ENCODE measurements around the gene HS3ST4. TPM values are rescaled to one million over a fixed set of nuclear protein-coding genes. Genes with fewer than 3 reads are reported as not detected.

The HS3ST4 gene
- total and polyA plus RNA-seq, 2 donors (not counting 1 experiment from before 2014, with no cell fraction given), result not detected

DNA sequence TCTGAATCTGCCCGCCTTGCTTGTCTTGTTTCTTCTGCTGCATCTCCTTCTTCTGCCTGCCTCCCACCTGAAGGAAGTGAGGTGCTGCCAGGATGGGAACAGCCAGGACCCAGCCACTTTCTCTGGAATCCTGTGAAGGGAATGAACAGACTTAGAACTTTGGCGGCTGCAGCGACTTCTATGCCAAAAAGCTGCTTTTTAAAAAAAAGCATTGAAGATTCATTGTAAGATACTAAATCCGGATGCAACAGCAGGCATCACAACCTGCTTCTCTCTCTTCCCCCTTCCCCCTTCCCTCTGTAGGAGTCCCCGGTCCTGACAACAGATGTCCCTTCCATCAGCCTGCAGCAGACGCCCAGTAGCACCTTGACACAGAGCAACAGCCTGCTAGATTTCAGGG lies 176.3 kb downstream of the HS3ST4 start:
- ATAC-seq (ENCODE audit: low read depth), result no peak
- peaks cover 0 to 3% (median 0%) of the 10 kb centered on the region in 3 donors for H3K9me3 ChIP-seq (ENCODE audit: control extremely low read depth in 1 of 3, control insufficient read depth in 2 of 3, insufficient read depth in 1 of 3, low read length in 2 of 3)
- no peaks in the 10 kb centered on the region for H3K36me3 ChIP-seq (replicated peaks in 1 of 2; ENCODE audit: control extremely low read depth in 1 of 2, control insufficient read depth in 1 of 2, extremely low read depth in 1 of 2, insufficient read depth in 2 of 2, low read length in 1 of 2)
- TF ChIP-seq EZH2 (IDR thresholded peaks at IDR 0.05; ENCODE audit: borderline replicate concordance, insufficient read depth, low read depth, low read length, poor library complexity, severe bottlenecking), result no peak
- TF ChIP-seq, protein P1, sequence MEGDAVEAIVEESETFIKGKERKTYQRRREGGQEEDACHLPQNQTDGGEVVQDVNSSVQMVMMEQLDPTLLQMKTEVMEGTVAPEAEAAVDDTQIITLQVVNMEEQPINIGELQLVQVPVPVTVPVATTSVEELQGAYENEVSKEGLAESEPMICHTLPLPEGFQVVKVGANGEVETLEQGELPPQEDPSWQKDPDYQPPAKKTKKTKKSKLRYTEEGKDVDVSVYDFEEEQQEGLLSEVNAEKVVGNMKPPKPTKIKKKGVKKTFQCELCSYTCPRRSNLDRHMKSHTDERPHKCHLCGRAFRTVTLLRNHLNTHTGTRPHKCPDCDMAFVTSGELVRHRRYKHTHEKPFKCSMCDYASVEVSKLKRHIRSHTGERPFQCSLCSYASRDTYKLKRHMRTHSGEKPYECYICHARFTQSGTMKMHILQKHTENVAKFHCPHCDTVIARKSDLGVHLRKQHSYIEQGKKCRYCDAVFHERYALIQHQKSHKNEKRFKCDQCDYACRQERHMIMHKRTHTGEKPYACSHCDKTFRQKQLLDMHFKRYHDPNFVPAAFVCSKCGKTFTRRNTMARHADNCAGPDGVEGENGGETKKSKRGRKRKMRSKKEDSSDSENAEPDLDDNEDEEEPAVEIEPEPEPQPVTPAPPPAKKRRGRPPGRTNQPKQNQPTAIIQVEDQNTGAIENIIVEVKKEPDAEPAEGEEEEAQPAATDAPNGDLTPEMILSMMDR (IDR thresholded peaks at IDR 0.05), result no peak
- Mint-ChIP-seq H3K27me3 (peaks cover 3% of the 10 kb centered on the region), H3K27ac (no peak overlapping the region), H3K4me3 (no peak overlapping the region), H3K9me3 (ENCODE audit: insufficient read depth) (no peaks in the 10 kb centered on the region), H3K4me1 (no peaks in the 10 kb centered on the region)
- H3K27ac ChIP-seq (ENCODE audit: low read length in 2 of 2), result no peak overlapping the region
- no peaks in the 10 kb centered on the region for H3K79me2 ChIP-seq (ENCODE audit: control insufficient read depth, insufficient read depth, low read length)
- no peak overlapping the region for H3K4me2 ChIP-seq (replicated peaks; ENCODE audit: low read depth, low read length, poor library complexity, severe bottlenecking)
- H2AFZ ChIP-seq (ENCODE audit: insufficient read depth, low read depth, low read length, poor library complexity, severe bottlenecking), result no peak overlapping the region
- ChIA-PET CTCF (no interaction called here), POLR2A (no interaction called here)
- intact Hi-C loops (cut with micrococcal nuclease), result no loop called here
- no peak for DNase-seq
- H3K4me1 ChIP-seq (ENCODE audit: control insufficient read depth in 2 of 2, insufficient read depth in 2 of 2, low read length in 2 of 2), result no peaks in the 10 kb centered on the region
- no peak overlapping the region for H3K4me3 ChIP-seq (ENCODE audit: control extremely low read depth in 1 of 5, extremely low read depth in 1 of 5, insufficient read depth in 1 of 5, low read depth in 2 of 5, low read length in 4 of 5)
- no peaks in the 10 kb centered on the region for H3K27me3 ChIP-seq (replicated peaks in 1 of 4; ENCODE audit: control extremely low read depth in 1 of 4, control insufficient read depth in 3 of 4, insufficient read depth in 4 of 4, low read length in 3 of 4)
- whole genome bisulfite sequencing (ENCODE audit: insufficient coverage), result 76% methylated on average over 4 of the region's 6 CpGs
- no peaks in the 10 kb centered on the region for H4K20me1 ChIP-seq (ENCODE audit: control insufficient read depth, insufficient read depth, low read length, poor library complexity, severe bottlenecking)
- no peak overlapping the region for H3K9ac ChIP-seq (ENCODE audit: low read length)

GRCh38 chr16:25868706-25869370 lies 177.1 kb downstream of the HS3ST4 start:
- DNase-seq (no peak), ATAC-seq (ENCODE audit: low read depth) (no peak)
- H3K4me3 ChIP-seq (ENCODE audit: control extremely low read depth in 1 of 5, extremely low read depth in 1 of 5, insufficient read depth in 1 of 5, low read depth in 2 of 5, low read length in 4 of 5), result no peak overlapping the region
- POLR2A ChIA-PET, result no interaction called here
- TF ChIP-seq, protein P1 (IDR thresholded peaks at IDR 0.05), result no peak
- no peak for TF ChIP-seq EZH2 (IDR thresholded peaks at IDR 0.05; ENCODE audit: borderline replicate concordance, insufficient read depth, low read depth, low read length, poor library complexity, severe bottlenecking)
- Mint-ChIP-seq H3K27me3 (peaks cover 3% of the 10 kb centered on the region), H3K27ac (no peak overlapping the region), H3K4me3 (no peak overlapping the region), H3K9me3 (ENCODE audit: insufficient read depth) (no peaks in the 10 kb centered on the region), H3K4me1 (no peaks in the 10 kb centered on the region)
- no peak overlapping the region for H3K4me2 ChIP-seq (replicated peaks; ENCODE audit: low read depth, low read length, poor library complexity, severe bottlenecking)
- no peaks in the 10 kb centered on the region for H3K79me2 ChIP-seq (ENCODE audit: control insufficient read depth, insufficient read depth, low read length)
- CTCF ChIA-PET, result no interaction called here
- H3K9me3 ChIP-seq (ENCODE audit: control extremely low read depth in 1 of 3, control insufficient read depth in 2 of 3, insufficient read depth in 1 of 3, low read length in 2 of 3), result peaks cover 0 to 1% (median 0%) of the 10 kb centered on the region in 3 donors
- 72% methylated on average over 8 of the region's 9 CpGs for WGBS (ENCODE audit: insufficient coverage)
- intact Hi-C loops (cut with micrococcal nuclease), result no loop called here
- H4K20me1 ChIP-seq (ENCODE audit: control insufficient read depth, insufficient read depth, low read length, poor library complexity, severe bottlenecking), result no peaks in the 10 kb centered on the region
- no peaks in the 10 kb centered on the region for H3K4me1 ChIP-seq (ENCODE audit: control insufficient read depth in 2 of 2, insufficient read depth in 2 of 2, low read length in 2 of 2)
- H3K36me3 ChIP-seq (replicated peaks in 1 of 2; ENCODE audit: control extremely low read depth in 1 of 2, control insufficient read depth in 1 of 2, extremely low read depth in 1 of 2, insufficient read depth in 2 of 2, low read length in 1 of 2), result no peaks in the 10 kb centered on the region
- H2AFZ ChIP-seq (ENCODE audit: insufficient read depth, low read depth, low read length, poor library complexity, severe bottlenecking), result no peak overlapping the region
- no peak overlapping the region for H3K9ac ChIP-seq (ENCODE audit: low read length)
- H3K27ac ChIP-seq (ENCODE audit: low read length in 2 of 2), result no peak overlapping the region
- no peaks in the 10 kb centered on the region for H3K27me3 ChIP-seq (replicated peaks in 1 of 4; ENCODE audit: control extremely low read depth in 1 of 4, control insufficient read depth in 3 of 4, insufficient read depth in 4 of 4, low read length in 3 of 4)

Measured in B cell (primary cell).